GM18519 (cell line): ENCODE data around the gene UPK3A.
"Not testable (repeated sequence)": the region's sequence is repeated elsewhere in the genome, so short reads cannot be mapped to it uniquely, and the experiment has no call there.

Source experiments
- ATAC-seq: cut with Tn5 transposase; IDR thresholded peaks from one replicate; pipeline ENCODE4 v1.9.1; 2021; ENCODE audit warnings: mild to moderate bottlenecking, moderate library complexity; ENCODE audit not compliant: unreplicated experiment, low FRiP score

UPK3A gene

DNA sequence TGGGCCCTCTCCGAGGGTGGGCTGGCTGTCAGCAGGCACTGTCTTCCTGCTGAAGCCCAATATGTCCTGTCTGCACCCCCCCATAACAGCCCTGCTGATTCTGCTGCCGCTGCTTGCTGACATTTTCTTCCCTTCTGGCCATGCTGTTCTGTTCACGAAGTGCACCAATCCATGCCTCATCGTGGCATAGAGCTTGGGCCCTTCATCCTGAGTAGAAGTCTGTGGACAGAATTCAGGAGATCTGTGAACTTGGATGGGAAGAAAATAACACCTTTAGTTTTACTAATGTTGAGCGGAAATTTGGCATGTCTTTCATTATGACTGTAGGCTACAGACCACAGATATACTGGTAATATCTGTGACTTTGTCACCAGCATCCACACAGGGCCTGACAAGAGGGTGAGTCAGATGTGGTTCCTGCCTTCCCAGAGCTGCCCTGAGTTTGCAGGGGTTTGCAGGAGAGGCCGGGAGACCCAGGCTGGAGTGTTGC, 29.9 kb upstream of the UPK3A start:
- ATAC-seq, result no peak

DNA sequence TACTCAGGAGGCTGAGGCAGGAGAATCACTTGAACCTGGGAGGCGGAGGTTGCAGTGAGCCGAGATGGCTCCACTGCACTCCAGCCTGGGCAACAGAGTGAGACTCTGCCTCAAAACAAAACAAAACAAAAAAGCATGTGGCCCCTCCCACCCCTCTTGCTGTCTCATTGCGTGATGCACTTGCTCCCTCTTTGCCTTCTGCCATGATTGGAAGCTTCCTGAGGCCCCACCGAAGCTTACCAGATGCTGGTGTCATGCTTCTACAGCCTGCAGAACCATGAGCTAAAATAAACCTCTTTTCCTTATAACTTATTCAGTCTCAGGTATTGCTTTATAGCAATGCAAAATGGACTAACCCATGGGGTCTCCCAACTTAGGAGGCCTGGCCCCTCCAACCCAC, 26.8 kb upstream of the UPK3A start:
- not testable (repeated sequence) for ATAC-seq

DNA sequence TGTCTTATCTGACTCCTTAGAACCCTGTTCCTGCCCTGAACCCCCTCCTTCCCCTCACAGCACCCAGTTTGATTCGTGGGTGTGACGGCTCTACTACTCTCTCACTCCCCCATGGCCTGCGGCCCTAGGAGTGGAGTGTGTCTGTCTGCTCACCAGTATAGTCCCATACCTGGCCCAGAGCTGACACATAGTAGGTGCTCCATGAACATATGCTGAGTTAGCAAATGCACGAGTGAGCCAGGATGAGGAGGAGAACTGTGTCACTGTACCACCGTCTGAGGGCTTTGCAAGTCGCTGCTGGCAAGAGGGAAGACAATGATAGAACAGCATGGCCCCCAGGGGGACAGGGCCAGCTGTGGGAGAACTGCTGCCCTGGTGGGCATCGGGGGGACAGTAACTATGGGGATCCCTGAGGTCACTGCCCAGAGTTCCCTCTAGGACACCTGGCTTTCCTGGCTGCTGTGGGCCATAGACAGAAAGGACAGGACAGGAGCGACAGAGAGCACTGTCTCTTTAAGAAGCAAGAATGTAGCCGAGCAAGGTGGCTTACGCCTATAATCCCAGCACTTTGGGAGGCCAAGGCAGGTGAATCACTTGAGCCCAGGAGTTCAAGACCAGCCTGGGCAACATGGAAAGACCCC, 24.9 kb upstream of the UPK3A start:
- ATAC-seq, result no peak

DNA sequence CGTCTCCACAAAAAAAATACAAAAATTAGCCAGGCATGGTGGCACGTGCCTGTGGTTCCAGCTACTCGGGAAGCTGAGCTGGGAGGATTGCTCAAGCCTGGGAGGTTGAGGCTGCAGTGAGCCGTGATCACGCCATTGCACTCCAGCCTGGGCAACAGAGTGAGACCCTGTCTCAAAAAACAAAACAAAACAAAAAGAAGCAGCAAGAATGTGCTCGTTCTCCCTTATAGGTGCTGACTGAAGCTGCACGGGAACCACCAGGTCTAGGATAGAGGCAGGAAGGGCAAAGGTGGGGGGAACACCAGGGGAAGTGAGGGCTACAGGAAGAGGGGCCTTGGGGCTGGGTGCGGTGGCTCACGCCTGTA, 24.4 kb upstream of the UPK3A start:
- not testable (repeated sequence) for ATAC-seq

DNA sequence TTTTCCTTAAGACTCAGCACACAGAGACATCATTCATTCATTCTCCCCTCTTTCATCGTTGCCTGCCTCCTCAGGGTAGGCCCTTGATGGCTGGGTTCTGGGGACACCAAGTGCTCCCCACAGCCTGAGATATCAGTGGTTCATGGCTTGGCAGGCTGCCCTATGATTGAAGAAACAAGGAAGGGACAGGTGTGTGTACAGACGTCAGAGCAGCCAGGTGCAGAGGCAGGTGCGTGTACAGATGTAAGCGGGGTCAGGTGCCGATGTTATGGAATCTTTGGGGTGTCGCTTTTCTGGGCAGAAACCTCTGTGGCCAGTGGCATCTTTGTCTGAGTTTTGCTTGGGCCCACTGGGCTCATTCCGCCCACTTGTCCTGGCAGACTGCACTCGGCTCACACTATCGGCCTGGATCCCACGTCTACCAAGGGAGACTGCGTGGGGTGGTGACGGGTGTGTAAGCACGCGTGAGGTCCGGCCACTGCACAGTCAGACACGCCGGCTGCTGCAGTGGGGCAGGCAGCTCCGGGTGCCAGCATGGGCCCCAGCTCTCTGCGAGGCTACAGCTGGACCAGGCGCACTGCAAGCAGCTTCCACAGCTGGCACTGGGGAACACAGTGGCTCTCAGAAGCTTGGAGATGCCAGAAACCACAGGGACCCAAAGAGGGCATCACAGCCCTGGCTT, 23.2 kb upstream of the UPK3A start:
- no peak for ATAC-seq

DNA sequence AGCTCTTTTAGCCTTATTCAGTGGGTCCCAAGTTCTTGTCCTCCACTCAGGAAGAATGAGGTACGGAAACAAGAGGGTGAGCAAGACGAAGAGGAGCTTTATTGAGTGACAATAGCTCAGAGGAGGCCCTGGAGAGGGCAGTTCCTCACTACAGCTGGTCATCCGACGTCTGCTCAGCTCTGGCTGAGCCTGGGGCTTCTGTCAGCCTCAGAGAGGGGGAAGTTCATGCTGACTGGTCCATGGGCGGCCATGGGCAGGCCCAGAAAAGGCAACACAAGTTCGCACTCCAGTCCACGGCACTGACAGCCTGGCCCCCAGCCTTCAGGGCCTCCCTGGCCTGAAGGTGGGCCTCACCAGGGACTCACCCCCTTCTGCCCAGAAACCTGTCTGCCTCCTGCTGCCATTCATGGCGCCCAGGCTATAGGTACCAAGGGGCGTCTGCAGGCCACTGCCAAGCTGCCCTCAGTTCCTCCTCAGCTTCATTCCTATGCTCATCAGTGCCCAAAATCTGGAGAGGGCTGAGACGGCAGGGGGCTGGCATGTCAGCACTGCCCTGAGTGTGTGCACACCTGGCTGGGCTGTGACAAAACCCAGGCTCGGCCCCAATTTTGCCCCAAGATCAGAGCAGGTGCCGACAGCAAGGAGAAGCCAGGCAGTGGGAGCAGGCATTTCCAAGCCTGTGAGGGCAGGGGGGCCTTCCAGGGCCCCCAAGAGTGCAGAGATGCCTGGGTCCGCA, 22.4 kb upstream of the UPK3A start:
- no peak for ATAC-seq

DNA sequence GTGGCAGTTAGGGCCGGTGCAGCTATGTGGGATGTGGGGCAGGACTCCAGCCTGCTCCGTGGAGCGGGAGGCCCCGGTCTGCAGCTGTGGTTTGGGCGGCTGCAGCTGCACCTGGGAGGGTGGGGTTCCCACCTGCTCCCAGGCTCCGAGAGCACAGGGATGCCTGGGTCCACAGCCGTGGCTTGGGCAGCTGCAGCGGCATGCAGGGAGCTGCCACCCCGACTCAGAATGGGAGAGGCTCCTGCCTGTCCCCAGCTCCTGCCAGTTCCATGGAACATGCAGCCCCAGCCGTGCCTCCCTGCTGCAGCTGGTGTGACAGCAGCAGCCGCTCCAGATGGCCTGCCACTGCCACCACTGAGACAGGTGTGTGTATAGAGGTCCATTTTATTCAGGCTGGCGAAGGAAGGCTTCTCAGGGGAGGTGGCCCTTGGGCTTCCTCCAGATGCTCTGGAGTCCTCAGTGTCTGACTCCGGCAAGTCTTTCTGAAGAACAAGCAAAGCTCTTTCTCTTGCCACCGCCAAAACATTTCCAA, 21.8 kb upstream of the UPK3A start:
- no peak for ATAC-seq

DNA sequence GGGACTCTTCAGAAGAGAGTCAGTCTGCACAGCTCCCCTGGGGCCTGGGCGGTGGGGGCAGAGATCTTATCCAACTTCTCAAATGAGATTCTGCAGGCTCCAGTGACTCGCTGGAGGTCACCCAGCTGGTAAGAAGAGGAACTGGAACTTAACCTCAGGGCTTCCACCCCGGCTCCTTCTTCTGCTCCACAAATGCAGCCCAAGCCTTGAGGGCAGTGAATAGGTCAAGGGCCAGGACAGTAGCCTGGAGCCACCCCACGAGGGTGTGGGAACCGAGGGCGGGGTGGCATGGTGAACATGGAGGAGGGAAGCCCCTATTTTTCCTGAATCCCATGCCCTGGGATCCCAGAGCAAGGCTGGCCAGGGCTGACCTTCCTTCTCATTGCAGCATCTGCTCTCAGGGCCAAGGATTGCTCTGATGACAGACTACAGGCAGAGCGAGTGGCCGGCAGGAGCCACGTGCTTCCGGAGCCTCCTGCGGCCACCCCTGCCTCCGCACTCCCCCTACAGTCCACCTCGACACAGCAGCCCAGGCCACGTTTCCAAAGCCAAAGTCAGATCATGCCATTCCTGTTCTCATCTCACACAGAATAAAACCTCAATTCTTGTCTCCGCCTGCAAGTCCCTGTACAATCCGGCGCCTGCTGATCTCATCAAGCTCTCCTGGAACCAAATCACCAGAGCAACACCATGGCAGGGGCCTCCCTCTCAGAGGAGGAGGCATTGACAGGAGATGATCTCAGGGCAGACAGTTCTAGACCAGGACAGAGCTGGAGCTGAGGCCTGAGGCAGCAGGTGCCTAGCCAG, 21.1 kb upstream of the UPK3A start:
- ATAC-seq, result no peak

DNA sequence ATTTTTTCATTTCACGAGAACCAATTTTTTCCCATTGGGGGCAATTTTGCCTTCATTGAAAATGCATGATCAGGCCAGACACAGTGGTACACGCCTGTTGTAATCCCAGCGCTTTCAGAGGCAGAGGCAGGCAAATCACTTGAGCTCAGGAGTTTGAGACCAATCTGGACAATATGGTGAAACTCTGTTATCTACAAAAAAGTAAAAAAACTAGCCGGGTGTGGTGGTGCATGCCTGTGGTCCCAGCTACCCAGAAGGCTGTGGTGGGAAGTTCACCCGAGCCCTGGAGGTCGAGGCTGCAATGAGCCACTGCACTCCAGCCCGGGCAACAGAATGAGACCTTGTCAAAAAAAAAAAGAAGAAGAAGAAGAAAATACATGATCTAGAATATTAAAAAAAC, 19.2 kb upstream of the UPK3A start:
- ATAC-seq, result no peak

DNA sequence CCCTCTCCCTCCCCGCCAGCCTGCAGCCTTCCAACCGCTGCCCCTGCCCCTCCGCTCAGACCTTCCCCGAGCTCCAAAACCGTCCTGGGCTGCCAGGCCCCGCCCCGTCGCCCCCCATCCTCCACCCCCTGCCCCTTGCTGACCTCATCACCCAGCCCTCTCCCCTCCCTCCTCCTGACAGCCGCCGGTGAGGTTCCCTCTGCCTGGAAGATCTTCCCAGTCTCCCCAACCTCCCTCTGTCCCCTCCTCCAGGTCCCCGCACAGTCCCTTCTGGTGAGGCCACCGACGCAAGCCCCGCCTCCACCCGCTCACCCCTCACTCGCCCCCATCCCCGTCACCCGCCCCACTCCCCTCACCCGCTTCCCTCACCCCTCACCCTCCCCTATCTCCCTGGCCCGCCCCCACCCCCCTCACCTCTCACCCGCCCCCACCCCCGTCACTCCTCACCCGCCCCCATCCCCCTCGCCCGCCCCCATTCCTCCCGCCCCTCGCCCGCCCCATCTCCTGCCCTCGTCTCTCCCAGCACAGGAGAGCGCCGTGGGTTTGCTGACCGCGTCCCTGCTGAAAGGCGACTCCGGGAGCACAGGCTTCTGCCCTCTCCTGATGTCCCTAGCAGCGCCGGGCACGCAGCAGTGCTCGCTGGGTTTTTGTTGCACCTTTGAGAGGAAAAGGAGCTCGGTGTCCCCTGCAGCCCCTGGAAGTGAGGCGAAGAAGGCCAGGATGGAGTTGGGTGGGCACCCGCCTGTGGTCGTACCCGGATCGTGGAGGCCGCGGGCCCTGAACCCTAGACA, 16.4 kb upstream of the UPK3A start:
- no peak for ATAC-seq

DNA sequence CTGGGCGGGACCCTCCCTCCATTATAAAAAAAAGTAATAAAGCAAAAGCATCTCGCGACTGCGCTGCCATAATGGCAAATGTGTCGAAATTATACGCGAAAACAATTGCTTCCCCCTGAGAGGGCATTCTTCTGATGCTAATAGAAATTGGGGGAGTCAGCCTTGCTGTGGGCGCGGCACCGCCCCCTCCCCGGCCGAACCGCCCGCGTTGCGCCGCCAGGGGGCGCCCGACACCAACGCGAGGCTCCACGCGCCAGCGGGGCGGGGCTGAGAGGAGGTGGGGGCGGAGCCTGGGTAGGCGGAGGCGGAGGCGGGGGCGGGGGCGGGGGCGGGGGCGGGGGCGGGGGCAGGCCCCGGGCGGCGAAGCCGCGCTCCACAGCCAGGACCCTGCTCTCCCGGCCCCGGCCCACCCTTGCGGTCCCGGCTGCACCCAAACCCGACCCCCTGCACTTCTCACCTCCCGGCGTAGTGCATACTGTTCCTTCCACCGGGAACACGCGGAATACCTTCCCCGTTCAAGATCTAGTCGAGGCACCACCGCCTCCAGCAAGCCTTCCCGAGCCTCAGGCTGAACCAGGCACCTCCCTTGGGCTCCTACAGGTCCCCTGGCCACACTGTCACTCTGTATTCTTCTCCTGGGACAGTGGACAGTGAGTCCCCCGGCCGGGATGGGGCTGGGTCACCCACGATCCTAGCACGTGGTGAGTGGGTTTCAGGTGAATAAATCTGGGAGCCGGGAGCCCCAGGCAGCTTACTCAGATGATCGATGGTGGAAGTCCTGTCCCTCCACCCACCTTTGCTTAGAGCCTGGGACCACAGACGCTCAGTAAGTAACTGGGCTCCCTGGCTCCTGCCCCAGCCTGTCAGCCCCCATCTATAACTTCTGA, 15.5 kb upstream of the UPK3A start:
- ATAC-seq, result no peak

DNA sequence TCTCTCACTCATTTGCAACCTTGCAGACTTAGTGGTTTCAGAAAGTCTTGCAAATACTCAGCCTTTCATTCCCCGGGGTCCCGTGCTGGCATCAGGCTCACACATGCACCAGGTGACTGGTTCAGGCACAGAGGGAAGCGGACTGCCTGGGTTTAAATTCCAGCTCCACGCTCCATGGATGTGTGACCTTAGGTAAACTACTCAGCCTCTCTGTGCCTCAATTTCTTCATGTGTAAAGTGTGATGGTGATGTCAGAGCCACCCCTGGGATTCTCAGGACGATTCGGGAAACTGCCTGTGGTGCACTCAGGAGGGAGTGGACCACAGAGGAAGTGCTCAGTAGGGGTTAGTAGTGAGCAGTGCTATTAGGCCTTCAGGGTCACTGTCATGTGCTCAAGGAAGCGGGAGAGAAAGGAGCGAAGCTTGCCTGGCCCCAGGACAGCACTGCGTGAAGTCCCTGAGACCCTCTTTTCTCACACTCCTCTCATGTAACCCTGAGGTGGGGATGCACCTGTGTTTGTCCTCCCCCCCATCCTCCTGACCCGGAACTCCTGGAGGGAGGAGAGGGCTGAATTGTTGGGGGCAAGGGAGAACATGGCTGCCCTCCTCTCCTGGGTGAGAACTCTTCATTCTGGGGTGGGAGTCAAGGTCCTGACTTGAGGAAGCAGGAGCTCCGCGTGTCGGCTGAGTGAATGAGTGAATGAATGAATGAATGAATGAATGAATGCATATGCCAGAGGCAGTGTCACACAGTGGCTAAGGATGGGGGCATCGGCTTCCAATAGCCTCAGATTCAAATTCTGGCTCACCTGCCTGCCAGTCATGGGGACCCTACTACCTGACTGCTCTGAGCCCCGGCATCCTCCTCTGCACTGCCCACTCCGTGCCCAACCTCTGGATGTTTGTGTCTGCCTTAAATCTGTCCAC, 14.4 kb upstream of the UPK3A start:
- no peak for ATAC-seq

DNA sequence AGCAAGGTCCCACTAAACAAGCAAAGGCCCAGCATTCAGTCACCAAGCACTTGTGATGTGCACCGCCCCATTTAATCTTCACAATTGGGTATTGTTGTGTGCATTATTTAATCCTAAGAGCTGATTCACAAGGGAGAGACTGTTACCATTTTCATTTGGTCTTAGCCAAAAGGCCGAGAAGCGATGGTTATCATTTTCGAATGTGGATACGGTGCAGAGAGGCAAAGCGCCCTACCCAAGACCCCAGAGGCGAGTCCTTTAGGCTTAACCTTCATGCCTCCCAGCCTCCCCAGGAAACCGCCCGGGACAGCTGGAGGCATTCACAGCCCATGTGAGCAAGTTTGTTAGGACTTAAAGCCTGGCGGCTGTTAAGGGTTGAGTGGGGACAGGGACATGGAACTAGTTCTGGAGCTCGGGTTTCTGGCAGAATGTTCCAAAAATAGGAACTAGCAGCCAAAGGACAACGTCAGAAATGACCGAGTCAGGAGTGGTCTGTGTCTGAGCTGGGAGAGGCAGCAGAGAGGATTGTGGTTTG, 13.0 kb upstream of the UPK3A start:
- ATAC-seq, result no peak

DNA sequence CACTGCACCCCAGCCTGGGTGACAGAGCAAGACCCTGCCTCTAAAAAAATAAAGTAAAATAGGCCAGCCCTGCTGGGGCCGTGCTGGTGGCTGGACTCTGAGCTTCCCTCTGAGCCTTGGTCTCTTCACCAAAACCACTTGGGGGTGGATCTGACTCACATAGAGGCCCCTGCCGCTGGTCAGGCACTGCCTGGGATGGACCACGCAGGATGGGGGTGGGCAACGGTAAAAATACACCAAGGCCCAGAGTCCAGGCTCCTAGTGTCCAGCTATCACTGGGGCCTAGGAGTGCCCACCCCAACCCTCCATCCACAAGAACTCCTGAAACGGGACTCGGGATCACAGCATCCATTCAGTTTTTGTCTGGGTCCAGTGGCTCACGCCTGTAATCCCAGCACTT, 12.3 kb upstream of the UPK3A start:
- ATAC-seq, result no peak

DNA sequence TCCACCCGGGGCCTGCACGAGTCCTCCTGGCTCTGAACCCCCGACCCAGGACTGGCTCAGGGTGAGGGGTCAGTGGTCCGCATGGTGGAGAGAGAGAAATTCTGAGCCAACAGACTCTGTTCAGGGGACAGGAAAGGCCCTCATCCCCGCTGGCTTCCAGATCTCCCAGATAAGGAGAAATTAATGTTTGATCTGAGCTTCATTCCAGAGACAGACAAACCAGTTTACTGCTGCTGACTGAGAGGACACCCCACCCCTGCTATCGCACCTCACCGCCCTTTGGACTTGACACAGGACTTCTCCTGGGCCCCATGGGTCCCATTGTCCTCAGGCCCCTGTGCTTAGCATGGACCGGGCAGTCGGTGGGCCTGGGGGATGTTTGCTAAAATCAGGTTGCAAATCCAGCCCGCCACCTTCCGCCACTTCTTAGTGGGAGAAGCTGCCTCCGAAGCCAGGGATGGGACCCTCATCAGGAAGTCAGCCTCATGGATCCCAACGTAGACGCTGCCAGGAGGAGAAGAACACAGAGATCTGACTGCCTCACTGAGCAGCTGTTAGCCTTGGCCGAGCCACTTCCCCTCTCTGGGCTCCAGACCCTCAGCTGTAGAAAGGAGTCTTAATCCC, 11.2 kb upstream of the UPK3A start:
- no peak for ATAC-seq

DNA sequence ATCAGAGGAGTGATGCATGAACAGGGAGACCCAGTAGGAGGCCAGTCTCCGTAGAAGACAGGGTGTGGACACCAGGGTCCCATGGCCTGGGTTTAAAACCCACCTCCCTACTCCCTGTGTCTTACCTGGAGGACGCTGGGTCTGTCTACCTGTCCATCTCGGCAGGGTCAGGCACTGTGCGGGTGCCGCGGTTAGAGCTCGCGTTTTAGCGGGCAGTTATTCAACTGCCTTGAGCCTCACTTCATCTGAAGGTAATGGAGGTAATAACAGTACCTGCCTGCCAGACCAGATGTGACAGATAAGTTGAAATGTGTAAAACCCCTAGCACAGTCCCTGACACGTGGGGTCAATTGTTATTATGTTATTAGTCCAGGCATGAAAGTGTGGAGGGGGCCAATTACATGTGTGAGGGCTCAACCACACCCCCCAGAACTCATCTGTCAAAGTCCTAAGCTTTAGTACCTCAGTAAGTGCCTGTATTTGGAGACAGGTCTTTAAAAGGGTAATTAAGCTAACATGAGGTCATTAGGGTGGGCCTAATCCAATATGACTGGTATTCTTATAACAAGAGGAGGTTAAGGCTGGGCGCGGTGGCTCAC, 8.1 kb upstream of the UPK3A start:
- no peak for ATAC-seq

DNA sequence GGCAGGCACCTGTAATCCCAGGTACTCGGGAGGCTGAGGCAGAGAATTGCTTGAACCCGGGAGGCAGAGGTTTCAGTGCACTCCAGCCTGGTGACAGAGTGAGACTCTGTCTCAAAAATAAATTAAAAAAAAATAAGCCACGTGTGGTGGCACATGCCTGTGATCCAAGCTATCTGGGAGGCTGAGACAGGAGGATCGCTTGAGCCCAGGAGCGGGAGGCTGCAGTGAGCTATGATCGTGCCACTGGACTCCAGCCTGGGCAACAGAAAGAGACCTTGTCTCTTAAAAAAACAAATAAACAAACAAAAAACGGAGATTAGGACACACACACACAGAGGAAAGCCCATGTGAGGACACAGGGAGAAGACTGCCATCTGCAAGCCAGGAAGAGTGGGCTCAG, 7.0 kb upstream of the UPK3A start:
- ATAC-seq, result not testable (repeated sequence)
